ENCODE results near the gene TLR1. TPM values are rescaled to one million over a fixed set of nuclear protein-coding genes. Genes with fewer than 3 reads are reported as not detected.

Gene TLR1
- total RNA-seq, 1 donor, result 71.5 TPM

Other genes starting within 250 kb of the TLR1 start
- gene KLF3, start 140.6 kb downstream of the TLR1 start, total RNA-seq, result 103 TPM
- gene TLR10, start 21.8 kb downstream of the TLR1 start, total RNA-seq, result 2.5 TPM
- 9.2 TPM for gene TLR6, start 52.0 kb upstream of the TLR1 start, total RNA-seq
- 2.2 TPM for gene FAM114A1, start 63.0 kb upstream of the TLR1 start, total RNA-seq
- gene TMEM156, start 227.6 kb upstream of the TLR1 start, total RNA-seq, result 6.9 TPM